ENCODE measurements around the gene TIMP2. TPM values are rescaled to one million over a fixed set of nuclear protein-coding genes. Genes with fewer than 3 reads are reported as not detected.

Gene TIMP2
- total and polyA plus RNA-seq, 2 of the 8 experiments (the other 6 are each of a cell fraction or from before 2014, with no cell fraction given), result 18.2 to 43.3 TPM

GRCh38 chr17:78963378-78963777 lies 38.2 kb upstream of the TIMP2 start (continued):
- TF ChIP-seq CHD7 (IDR thresholded peaks at IDR 0.05; ENCODE audit: insufficient replicate concordance, low read length), result no peak
- no peak for TF ChIP-seq RAD21 (IDR thresholded peaks at IDR 0.05 in 1 of 2, conservative IDR thresholded peaks at IDR 0.05 in 1 of 2; ENCODE audit: low read depth in 2 of 2, low read length in 2 of 2)

Measured in H1 (cell line).